MM.1S (cell line): ENCODE results near the gene CFAP74.

Experiments used
- EZH2 ChIP-seq: fragments of 300-600 bp; sonication (generic); optimal IDR thresholded peaks from 2 replicates; pipeline ENCODE3; 2017; ENCODE audit warnings: low read depth, mild to moderate bottlenecking, antibody characterized with exemption, low read length, mixed read lengths
- TF ChIP-seq, protein P1 (sequence below): fragments of 300-600 bp; sonication (generic); IDR thresholded peaks from 2 replicates; pipeline ENCODE4 v1.5.1; 2016; ENCODE audit warnings: antibody characterized with exemption, low read length, mixed read lengths

DNA sequence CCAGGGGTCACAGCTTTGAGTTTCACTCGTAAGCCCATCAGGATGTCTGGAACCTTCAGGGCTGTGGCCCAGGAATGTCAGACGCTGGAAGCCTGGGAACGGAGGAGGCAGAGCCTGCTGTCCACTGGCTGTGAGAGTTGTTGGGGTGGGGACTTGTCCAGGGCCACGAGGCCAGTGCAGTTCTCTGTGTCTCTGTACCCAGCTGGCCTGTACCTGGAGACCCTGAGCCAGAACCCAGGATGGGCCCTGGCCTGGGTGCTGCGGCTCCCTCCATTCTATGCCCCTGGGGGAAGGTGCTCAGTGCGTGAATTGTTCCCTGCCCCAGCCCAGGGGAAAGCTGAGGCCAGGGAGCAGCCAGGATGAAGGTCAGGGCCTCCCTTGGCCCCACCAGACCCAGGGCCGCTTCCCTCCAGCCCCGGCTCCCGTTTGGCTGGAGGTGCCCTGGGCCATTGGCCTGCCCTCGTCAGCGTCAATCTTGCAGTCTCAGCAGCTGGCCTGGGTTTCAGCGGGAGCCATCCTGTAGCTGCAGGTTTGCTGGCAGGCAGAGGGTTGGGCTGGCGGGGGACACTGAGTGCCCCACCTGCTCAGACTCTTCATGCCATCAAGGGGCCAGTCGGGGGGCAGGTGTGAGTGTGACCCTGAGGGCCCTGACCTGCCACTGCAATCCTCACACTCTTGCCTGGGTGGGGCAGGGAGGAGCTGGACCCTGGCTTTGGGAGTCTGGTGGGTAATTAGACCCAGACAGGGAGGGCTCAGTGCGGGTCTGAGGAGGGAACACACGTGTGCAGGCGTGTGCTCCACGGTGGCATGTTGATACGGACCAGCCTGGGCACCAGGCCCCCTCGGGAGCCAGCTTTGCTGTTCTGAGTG lies 89.2 kb downstream of the CFAP74 start:
- TF ChIP-seq, protein P1, sequence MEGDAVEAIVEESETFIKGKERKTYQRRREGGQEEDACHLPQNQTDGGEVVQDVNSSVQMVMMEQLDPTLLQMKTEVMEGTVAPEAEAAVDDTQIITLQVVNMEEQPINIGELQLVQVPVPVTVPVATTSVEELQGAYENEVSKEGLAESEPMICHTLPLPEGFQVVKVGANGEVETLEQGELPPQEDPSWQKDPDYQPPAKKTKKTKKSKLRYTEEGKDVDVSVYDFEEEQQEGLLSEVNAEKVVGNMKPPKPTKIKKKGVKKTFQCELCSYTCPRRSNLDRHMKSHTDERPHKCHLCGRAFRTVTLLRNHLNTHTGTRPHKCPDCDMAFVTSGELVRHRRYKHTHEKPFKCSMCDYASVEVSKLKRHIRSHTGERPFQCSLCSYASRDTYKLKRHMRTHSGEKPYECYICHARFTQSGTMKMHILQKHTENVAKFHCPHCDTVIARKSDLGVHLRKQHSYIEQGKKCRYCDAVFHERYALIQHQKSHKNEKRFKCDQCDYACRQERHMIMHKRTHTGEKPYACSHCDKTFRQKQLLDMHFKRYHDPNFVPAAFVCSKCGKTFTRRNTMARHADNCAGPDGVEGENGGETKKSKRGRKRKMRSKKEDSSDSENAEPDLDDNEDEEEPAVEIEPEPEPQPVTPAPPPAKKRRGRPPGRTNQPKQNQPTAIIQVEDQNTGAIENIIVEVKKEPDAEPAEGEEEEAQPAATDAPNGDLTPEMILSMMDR = no peak
- no peak for TF ChIP-seq EZH2
